ENCODE data around the gene BOC. TPM values are rescaled to one million over a fixed set of nuclear protein-coding genes. Genes with fewer than 3 reads are reported as not detected.

BOC gene
- total and polyA plus RNA-seq, 2 experiments from 2014 or later, result 2.1 to 4.1 TPM

- no peak overlapping the region for H3K27ac ChIP-seq (ENCODE audit: low read depth)
Observed at GRCh38 chr3:113273011-113273410, 61.7 kb downstream of the BOC start.

More at GRCh38 chr3:113273011-113273410, 61.7 kb downstream of the BOC start:
- Histone ChIP-seq H4K20me1 (replicated peaks; ENCODE audit: insufficient read depth) (no peaks in the 10 kb centered on the region), H3K79me2 (replicated peaks; ENCODE audit: insufficient read depth) (no peaks in the 10 kb centered on the region), H2AFZ (no peak overlapping the region), H3K4me1 (ENCODE audit: insufficient read depth) (no peaks in the 10 kb centered on the region), H3K4me2 (no peak overlapping the region), H3F3A (replicated peaks; ENCODE audit: low read depth) (no peaks in the 10 kb centered on the region), H3K9me2 (ENCODE audit: insufficient read depth) (no peaks in the 10 kb centered on the region), H3K27me3 (ENCODE audit: insufficient read depth) (no peaks in the 10 kb centered on the region), H3K36me3 (ENCODE audit: insufficient read depth) (no peaks in the 10 kb centered on the region), H3K4me3 (no peak overlapping the region)
- peaks cover 7% of the 10 kb centered on the region for H3K27me3 Mint-ChIP-seq (ENCODE audit: insufficient read depth, low read depth, poor library complexity)
- no peak overlapping the region for H3K27ac Mint-ChIP-seq
- no peak for ATAC-seq
- H3K4me1 Mint-ChIP-seq, result peaks cover 18% of the 10 kb centered on the region
- H3K4me3 Mint-ChIP-seq, result no peak overlapping the region
- TF ChIP-seq ZNF114 (CRISPR knock-in tag; IDR thresholded peaks at IDR 0.05) (no peak), JUNB (IDR thresholded peaks at IDR 0.05; ENCODE audit: unreplicated experiment) (no peak), ZNF331 (CRISPR knock-in tag; IDR thresholded peaks at IDR 0.05; ENCODE audit: low read depth) (no peak), REST (IDR thresholded peaks at IDR 0.05; ENCODE audit: unreplicated experiment) (no peak), EZH2phosphoT487 (IDR thresholded peaks at IDR 0.05; ENCODE audit: unreplicated experiment) (no peak), EZH2 (IDR thresholded peaks at IDR 0.05; ENCODE audit: low read depth, unreplicated experiment) (no peak), CTCF (conservative IDR thresholded peaks at IDR 0.05; ENCODE audit: low read depth in 2 of 2) (no peak), ETS1 (IDR thresholded peaks at IDR 0.05) (no peak), CREB1 (CRISPR knock-in tag; IDR thresholded peaks at IDR 0.05; ENCODE audit: low read depth) (no peak), POLR2AphosphoS5 (IDR thresholded peaks at IDR 0.05; ENCODE audit: low read depth) (no peak), ZNF462 (CRISPR knock-in tag; IDR thresholded peaks at IDR 0.05) (no peak), NANOG (IDR thresholded peaks at IDR 0.05; ENCODE audit: borderline replicate concordance) (no peak), STAT1 (IDR thresholded peaks at IDR 0.05; ENCODE audit: unreplicated experiment) (no peak)
- no peaks in the 10 kb centered on the region for H3K9me3 Mint-ChIP-seq
- no peaks in the 10 kb centered on the region; the same call in 2 of the 3 replicates for H3K36me3 Mint-ChIP-seq (ENCODE audit: low read depth)
- DNase-seq (ENCODE audit: low spot score), result no peak
